NCI-H2227 (cell line): ENCODE results near the gene TDRD9.

Experiments used
- DNase-seq: peaks from one replicate; lab custom pipeline; 2025; ENCODE audit not compliant: unreplicated experiment; lab: John Stamatoyannopoulos, UW

Gene TDRD9

GRCh38 chr14:104026024-104026423, 97.8 kb downstream of the TDRD9 start:
- DNase-seq: no peak

- no peak for DNase-seq
These were observed 102.7 kb downstream of the TDRD9 start for GRCh38 chr14:104030958-104031357.

GRCh38 chr14:104031384-104031783, 103.1 kb downstream of the TDRD9 start:
- no peak for DNase-seq

- DNase-seq: no peak
These were observed 106.9 kb downstream of the TDRD9 start for GRCh38 chr14:104034976-104035699.

- no peak for DNase-seq
These were observed 108.0 kb downstream of the TDRD9 start for GRCh38 chr14:104036212-104036611.

- DNase-seq: no peak
These were observed 108.8 kb downstream of the TDRD9 start for GRCh38 chr14:104037074-104037473.

GRCh38 chr14:104037903-104038302, 109.6 kb downstream of the TDRD9 start:
- DNase-seq: no peak

GRCh38 chr14:104039214-104039613, 111.0 kb downstream of the TDRD9 start:
- no peak for DNase-seq

GRCh38 chr14:104040539-104040938, 112.3 kb downstream of the TDRD9 start:
- no peak for DNase-seq

GRCh38 chr14:104041430-104042104, 113.3 kb downstream of the TDRD9 start:
- DNase-seq: no peak

GRCh38 chr14:104044016-104044415, 115.8 kb downstream of the TDRD9 start:
- no peak for DNase-seq

- DNase-seq: no peak
These were observed 119.5 kb downstream of the TDRD9 start for GRCh38 chr14:104047761-104048160.

GRCh38 chr14:104048758-104049507, 120.7 kb downstream of the TDRD9 start:
- no peak for DNase-seq

- no peak for DNase-seq
These were observed 121.5 kb downstream of the TDRD9 start for GRCh38 chr14:104049576-104050240.

- no peak for DNase-seq
These were observed 123.0 kb downstream of the TDRD9 start for GRCh38 chr14:104051092-104051813.

- no peak for DNase-seq
These were observed 126.1 kb downstream of the TDRD9 start for GRCh38 chr14:104054222-104054905.

GRCh38 chr14:104062281-104062680, 134.0 kb downstream of the TDRD9 start:
- DNase-seq: no peak

GRCh38 chr14:104064003-104064402, 135.7 kb downstream of the TDRD9 start:
- peak; percentile 43 for DNase-seq

- DNase-seq: no peak
These were observed 138.0 kb downstream of the TDRD9 start for GRCh38 chr14:104066279-104066678.

GRCh38 chr14:104066719-104067295, 138.6 kb downstream of the TDRD9 start:
- DNase-seq: no peak
